ENCODE data around the gene CD6.

CD6 gene

DNA sequence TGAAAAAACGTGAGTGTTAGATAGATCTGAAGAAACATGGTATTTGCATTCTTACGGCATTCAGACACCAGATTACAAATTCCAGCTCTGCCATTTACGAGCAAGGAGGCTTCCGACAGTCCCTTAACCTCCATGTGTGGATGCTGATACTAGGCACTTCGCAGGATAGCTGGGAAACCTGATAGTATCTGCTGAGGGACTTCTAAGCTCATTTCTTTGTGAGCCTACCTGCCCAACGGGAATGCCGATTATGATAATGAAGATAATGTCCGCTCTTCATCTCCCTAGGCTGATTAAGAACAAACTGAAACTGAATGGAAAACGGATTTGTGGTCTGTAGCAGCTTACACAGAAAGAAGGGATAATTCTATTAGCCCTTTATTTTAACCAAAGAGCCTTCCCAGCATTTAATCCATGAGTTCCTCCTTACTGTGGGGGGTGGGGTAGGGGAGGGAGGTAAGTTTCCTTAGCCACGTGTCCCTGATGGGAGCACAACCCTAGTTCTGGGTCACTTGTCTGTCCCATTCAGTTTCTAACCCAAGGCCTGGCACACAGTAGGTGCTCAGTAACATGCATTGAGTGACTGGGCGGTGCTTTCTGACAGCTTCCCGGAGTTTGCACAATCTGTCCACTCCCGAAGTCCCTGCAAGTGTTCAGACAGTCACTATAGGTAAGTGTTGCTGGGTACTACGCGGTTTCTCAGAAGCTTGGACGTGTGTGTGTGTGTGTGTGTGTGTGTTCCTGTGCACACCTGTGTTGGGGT, 39.2 kb downstream of the CD6 start:
- no peak for DNase-seq (ENCODE audit: low read depth)

- no peak for DNase-seq (ENCODE audit: low read depth)
Measured at GRCh38 chr11:61011229-61011870, 39.9 kb downstream of the CD6 start.

- no peak for DNase-seq (ENCODE audit: low read depth)
Measured at GRCh38 chr11:61011950-61012736, 40.7 kb downstream of the CD6 start.

- DNase-seq (ENCODE audit: low read depth) = no peak
Measured at GRCh38 chr11:61012737-61013215, 41.3 kb downstream of the CD6 start.

DNA sequence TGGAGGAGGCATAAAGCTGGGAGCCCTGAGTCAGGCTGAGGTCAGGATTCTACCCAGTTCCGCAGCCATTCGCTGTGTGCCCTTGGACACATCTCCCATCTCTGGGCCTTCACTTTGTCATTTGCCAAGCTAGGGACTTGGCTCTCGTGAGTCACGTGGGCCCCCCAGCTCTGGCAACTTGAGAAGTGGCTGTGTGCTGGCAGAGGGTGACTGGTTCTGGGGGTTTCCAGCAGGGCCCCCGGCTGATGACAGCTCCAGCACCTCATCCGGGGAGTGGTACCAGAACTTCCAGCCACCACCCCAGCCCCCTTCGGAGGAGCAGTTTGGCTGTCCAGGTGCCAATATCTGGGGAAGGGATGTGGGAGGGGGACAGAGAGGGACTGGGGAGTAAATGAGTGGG, 46.6 kb downstream of the CD6 start:
- no peak for DNase-seq (ENCODE audit: low read depth)

DNA sequence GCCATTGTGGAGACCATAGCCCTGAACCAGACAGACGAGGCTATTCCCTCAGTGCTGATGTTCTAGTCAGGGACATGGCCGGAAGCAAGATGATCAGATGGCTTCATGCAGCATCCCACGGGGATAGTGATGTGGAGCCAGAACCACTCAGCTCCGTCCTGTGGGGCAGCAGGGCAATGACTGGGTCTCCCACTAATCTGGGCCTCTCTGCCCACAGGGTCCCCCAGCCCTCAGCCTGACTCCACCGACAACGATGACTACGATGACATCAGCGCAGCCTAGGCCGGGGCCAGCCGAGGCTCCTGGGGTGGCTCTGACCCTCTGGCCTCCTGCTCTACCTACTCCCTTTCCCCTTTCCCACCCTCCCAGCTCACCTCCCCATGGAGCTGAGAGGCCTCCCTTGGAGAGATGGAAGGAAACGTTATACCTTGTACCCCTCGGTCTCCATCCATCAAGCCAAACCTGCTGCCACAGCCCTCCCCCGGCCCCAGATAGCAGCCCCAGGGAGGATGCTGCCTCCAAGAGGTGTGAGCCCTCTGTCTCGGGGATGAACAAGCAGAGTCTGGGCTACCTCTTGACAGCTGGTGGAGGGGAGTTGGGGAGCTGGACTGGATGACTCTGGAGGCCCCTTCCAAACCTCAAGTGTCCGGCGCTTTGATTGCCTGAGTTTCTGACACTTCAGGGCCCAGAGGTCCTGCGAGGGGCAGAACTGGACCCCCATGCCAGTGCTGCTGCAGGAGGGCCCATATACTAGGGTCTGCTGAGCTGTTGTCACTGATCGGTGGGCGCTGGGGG, 47.8 kb downstream of the CD6 start:
- DNase-seq (ENCODE audit: low read depth) = no peak

DNA sequence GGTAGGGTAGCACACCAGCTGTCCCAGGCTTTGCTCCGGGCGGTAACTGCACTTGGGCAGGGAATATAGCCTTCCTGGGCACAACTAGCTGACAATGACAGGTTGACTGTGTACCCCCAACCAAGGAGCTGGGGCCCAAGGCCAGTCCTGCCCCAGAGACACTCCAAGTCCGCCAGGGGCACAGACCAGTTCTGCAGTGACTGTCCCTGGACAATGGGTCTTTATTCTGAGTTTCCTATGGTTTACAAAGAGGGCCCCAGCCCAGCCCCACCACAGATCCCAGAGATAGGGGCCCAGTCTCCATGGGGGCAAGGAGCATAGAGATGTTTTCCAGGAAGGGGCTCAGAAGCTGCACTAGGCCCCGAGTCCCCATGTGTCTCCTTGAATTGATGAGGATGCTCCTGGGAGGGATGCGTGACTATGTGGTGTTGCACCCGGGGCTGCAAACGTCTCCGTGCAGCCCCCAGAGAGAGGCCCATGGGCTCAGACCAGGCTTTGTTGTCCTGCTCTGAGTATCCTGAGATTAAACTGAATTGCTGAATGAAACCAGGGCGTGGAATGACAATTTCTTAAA, 48.4 kb downstream of the CD6 start:
- no peak for DNase-seq (ENCODE audit: low read depth)

DNA sequence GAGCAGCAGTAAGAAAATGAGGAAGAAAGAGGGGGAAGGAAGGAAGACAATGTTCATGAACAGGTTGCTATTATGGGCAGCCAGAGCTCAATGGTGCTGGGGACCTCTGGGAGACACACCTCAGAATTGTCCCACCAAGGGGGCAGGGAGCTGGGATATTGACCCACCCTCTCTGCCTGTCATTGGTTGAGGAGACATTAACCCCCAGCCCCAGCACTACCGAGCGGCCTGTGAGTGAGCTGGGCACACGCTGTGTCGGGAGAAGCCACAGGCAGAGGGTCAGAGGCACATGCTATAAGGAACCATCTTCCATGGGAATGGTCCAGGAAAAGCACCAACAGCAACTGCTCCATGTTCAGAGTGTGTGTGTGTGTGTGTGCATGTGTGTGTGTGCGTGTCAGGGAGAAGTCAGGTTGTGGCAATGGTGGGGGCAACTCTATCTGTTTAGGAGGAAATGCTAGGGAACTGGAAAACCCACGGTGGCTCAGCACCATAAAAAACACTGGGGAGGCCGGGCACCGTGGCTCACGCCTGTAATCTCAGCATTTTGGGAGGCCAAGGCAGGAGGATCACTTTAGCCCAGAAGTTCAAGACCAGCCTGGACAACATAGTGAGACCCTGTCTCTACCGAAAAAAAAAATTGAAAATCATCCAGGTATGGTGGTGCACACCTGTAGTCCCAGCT, 49.2 kb downstream of the CD6 start:
- DNase-seq (ENCODE audit: low read depth) = no peak

- DNase-seq (ENCODE audit: low read depth) = peak; percentile 93
Measured at GRCh38 chr11:61021661-61022212, 50.3 kb downstream of the CD6 start.

DNA sequence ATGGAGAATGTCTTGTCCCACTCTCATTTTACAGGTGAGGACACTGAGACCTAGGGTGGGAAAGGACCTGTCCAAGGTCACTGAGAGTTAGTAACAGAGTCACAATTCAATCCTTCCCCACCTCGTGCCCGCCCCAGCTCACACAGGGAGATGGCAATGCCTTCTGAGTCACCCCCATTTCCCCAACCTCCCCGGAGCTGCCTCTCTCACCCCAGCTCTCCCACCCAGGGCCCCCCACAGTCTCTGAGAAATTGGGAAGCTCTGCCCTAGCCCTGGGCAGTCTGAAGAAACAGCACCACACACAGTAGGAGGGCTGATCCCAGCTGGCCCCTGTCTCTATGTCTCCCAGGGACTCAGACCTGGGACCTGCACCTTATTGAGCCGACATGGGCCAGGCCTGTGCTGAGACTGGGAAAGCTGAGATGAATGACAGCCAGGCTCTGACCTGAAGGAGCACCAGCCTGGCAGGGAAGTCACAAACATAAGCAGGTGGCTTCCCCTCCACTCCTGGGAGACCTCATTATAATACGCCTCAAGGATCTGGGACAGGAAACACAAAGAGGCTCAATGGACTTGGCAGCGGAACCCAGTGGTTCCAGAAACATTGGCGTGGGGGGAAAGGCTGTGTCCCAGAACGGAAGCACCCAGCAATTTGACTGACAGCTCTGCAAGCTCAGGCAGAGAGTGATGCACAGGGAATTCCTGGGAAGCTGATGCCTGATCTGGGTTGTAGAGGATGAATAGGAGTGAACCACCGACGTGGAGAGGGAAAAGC, 51.0 kb downstream of the CD6 start:
- no peak for DNase-seq (ENCODE audit: low read depth)

DNA sequence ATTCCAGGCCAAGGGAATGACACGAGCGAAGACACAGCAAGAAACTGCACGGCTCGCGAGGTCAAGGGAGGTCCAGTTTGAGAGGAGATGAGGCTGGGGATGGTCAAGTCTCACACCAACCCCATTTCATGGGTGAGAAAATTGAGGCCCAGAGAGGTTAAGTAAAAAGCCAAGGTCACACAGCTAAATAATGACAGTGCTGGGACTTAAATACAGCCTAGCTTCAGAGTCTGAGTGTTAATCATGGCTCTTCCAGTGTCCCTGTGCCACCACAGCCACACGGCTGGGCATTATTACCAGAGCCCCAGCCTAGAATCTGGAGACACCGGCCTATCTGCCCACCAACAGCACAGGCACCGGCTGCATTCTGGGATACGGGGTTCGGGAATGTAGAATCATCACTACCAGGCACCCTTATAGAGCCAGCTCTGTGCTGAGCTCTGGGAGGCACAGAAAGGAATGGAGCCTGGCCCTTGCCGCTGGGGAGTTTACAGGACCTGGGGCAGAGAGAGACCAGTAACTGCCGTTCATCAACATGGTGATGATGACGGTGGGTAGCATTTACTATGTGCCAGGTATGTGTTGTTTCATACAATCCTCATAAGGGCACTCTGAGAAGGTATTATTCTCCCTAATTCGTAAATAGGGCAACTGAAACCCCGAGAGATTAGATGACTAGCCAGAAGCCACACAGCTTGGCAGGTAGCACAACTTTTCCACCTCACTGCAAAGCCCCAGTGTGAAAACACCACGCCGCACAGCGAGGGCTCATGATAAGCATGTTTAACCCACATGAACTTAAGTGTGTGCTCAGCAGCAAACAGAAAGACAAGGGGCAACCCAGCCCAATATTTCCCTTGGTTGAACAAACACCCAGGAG, 51.8 kb downstream of the CD6 start:
- no peak for DNase-seq (ENCODE audit: low read depth)

DNA sequence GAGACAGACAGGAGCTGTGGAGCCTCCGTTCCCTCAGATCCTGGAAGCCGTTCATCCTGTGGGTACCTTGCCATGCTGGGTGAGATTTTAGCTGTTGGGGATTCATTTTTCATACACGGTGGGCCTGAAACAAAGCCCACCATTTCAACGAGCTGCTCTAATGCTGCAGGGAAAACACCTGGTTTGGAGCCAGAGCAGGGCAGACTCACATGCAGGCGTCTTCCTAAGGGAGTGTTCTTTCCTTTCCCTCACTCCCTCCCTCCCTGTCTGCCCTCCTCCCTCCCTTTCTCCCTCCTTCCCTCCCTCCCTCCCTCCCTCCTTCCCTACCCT, 52.5 kb downstream of the CD6 start:
- DNase-seq (ENCODE audit: low read depth) = no peak

DNA sequence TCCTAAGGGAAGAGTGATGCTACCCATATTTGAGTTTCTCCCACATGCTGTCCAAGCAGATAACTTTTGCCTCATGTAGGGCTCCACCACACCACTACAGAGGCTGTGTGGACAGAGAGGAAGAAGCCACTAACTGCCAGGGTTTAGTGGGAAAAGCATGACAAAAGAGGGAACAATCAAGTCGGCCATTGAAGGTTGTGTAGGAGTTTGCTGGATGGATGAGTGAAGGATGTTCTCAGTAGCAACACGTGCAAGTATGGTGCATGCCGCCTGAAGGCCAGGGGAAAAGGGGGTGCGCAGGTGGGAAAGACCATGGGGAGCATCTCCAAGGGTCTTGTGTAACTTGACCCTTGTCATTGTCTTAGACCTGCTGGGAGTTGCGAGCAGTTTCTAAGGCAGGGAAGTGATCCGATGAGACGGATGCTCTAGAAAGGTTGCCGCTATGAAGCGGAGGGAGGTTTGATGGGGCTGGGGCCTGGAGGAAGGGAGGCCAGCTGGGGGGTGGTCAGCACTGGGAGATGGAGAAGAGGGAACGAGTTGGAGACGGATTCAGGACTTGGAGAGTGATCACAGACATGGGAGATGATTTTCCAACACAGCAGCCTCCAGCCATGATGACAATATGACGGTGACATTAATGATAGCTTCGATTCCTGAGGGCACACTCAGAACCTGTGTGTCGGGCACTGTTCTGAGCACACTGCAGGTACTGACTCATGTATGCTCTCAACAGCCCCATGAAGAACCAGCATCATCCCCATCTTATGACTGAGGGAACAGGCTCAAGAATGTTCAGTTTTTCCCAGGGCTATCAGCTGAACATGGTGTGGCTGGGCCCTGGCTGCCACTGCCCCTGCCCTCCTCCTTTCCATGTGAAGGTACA, 53.7 kb downstream of the CD6 start:
- DNase-seq (ENCODE audit: low read depth) = no peak

DNA sequence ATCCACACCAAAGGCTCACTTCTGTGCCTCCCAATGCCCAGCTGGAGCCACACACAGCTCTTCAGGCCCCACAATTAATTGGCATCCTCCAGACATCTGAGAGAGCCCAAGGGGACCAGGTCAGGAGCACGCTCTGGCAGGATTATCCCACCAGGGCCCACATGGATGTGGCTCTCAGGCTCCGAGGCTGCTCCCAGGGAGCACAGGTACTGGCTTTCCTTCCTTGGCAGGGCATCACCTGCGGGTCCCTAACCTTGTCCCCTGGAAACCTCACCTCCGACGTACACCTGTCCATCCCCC, 54.3 kb downstream of the CD6 start:
- no peak for DNase-seq (ENCODE audit: low read depth)

DNA sequence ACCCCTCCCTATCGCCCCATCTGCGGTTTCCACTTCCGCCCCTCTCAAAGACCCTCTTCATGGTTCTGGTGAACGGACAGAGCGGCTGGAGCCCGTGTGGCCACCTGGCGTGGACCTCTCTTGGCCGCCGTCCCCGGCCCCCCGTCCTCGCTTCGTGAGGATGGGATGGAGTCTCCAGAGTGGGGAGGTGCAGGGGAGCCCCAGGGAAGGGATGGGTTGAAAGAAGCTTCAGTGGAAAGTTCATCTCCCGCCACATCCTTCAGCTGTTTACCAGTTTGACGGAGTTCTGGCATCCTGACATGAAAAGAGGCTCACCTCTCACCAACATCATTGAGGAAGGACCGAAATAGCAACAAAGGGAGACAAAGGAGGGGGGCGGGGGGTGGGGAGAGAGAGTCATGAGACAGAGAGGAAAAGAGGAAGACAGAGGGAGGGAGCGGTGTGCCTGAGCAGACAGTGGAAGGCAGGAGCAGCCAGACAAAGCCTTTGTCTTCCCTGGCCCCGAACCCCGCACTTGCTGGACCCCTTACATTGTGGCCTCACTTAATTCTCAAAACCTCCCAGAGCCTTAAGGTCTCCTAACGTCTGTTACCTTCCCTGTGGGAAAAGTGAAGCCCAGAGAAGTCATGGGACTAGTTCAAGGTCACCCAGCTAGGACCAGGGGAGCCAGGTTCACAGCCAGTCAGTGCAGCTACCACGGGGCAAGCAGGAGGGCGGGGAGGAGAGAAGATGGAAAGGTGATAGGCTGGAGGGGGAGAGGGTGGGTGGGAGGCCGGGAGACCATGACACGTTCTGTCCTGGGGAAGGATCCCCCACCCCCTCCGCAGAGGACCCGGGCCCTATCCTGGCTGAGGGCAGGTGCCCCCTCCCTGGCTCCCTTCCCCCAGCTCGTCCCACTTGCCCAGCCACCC, 54.9 kb downstream of the CD6 start:
- peak; percentile 62 for DNase-seq (ENCODE audit: low read depth)

DNA sequence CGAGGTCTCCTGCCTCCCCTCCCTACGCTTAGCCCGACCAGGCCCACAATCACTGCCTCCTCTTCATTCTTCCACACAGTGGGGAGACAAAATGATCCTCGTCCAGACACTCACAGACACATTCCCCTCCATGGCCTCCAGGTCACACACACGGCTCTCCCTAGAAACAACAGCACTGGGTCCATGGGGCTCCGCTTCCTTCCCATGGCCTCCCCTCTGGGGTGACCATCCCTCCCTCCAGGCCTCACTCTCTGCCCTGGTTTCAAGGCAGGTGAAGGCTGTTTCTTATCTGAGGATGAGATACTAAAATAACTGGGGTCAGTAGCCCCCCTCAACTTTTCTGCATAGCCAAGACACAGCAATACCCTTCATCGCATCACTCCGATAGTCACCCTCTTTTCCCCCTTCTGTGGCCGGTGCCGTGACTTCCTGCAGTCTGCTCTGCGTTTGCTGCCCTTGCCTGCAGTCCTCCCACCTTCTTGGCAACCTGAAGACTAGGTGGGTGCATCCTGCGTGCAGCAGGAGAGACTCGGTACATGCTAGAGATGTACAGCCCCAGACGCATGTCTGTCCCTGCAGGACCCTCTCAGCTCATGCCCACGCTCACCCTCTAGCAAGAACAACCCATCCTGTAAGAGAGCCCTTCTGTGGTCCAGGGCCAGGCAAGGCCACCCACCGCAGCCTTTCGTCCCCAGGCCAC, 55.8 kb downstream of the CD6 start:
- no peak for DNase-seq (ENCODE audit: low read depth)

All from T follicular helper cell (primary cell).